ENCODE measurements around the gene KRTAP1-4.
"Not testable (repeated sequence)": the region's sequence is repeated elsewhere in the genome, so short reads cannot be mapped to it uniquely, and the experiment has no call there.

The KRTAP1-4 gene

DNA sequence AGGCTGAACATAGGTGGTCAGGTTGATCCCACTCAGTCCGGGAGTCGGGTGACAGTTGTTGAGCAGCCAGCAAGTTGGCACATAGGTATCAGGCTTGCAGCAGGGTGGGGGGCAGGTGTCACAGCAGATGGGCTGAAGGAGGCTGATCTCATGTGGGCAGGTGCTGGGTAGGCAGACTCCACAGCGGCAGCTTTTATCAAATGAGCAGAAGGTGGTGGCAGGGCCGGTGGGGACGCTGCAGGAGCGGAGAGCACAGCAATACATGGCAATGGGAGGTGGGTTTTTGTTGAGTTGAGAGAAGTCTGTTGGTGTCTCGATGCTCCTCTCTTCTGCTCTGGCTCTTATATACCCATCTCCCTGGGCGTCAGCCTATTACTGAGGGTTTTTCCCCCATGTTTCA is 21.2 kb downstream of the KRTAP1-4 start, which contains the start of gene KRTAP3-1:
Gene KRTAP3-1 (minus strand): TSS at position 318 of the 400 bp plus-strand sequence. CDS start 54 bp downstream, at position 264.
- DNase-seq (ENCODE audit: low read depth in 2 of 2, low spot score in 1 of 2) = no peak

DNA sequence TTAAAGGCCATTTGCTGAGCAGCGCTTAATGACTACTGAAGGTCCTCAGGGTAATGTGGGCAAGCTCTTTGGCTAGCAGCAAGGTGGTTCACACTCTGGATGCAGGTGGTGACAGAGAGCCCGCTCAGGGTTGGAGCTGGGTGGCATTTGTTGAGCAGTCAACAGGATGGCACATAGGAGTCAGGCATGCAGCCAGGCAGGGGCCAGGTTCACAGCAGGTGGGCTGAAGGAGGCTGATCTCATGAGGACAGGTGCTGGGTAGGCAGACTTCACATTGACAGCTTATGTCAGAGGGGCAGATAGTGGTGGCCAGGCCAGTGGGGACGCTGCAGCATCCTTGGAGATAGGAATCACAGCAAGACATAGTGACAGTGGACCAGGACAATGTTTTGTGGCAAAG is 25.6 kb downstream of the KRTAP1-4 start:
- DNase-seq (ENCODE audit: low read depth in 2 of 2, low spot score in 1 of 2) = no peak

GRCh38 chr17:41003926-41004325 is 26.1 kb downstream of the KRTAP1-4 start:
- DNase-seq (ENCODE audit: low read depth in 2 of 2, low spot score in 1 of 2) = no peak

DNA sequence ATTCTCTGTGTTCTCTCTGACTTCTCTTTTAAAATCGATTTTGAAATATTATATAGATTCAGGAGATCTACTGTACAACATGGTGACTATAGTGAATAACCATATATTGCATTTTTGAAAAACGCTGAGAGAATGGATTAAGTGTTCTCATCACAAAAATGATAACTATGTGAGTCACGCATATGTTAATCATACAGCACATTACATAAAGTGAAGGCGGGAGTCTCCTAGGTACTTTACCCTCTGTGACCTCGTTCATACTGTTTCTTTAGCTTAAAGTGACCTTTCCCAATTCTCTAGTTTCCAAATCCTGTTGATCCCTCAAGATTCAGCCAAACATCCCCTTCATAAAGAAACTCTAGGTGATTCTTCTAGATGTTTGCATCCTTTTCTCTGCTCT is 27.2 kb downstream of the KRTAP1-4 start:
- no peak for DNase-seq (ENCODE audit: low read depth in 2 of 2, low spot score in 1 of 2)

DNA sequence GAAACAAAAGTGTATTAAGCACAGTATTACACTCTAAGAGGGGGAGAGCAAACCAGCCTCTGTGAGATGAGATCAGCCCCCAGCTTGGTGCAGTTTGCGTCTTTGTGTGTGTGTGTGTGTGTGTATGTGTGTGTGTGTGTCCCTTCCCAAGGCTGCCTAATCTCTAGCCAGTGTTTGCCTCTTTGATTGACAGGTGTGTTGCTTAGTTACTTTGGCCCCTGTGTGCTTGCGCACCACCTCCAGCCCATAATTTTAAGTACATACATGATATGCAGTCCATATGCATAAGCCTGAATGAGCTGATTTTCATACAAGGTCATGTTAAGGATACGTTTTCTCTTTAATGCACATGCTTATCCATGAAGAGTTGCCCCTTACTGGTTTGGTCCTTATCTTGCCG is 28.2 kb downstream of the KRTAP1-4 start:
- DNase-seq (ENCODE audit: low read depth in 2 of 2, low spot score in 1 of 2) = no peak

DNA sequence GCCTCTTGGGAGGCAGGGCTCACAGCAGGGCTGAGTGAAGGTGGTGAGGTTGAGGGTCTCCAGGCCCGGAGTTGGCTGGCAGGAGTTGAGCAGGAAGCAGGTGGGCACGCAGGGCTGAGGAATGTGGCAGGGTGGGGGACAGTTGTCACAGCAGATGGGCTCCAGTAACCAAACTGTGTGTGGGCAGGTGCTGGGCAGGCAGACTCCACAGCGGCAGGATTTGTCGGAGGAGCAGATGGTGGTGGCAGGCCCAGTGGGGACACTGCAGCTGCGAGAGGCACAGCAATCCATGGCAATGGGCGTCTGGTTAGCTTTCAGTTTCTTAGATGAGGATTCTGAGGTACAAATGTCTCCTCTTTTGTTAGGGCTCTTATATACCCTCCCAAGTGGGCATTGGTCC is 30.4 kb downstream of the KRTAP1-4 start, which contains the start of gene KRTAP3-2:
Gene KRTAP3-2 (minus strand): TSS at position 344 of the 400 bp plus-strand sequence. CDS start 53 bp downstream, at position 291.
- DNase-seq (ENCODE audit: low read depth in 2 of 2, low spot score in 1 of 2) = not testable (repeated sequence)

- DNase-seq (ENCODE audit: low read depth in 2 of 2, low spot score in 1 of 2) = no peak
These were observed 32.6 kb downstream of the KRTAP1-4 start for GRCh38 chr17:40997361-40997760.

DNA sequence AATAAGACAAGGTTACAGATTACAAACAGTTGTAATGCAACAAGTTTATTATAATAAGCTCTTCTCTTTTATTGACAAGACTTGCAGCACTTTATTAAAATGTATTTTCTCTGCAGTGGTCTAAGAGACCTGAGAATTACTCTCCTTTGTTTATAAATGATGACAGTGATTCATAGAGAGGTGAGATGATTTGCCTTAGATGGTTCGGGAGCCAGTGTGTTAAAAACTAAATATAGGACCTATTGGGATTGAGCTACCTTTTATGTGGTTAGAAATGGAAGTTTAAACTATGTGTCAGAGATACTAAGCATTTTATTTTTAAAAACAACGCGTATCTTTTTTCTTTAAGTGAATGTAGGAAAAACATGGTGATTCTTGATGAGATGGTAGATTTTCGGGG is 33.2 kb downstream of the KRTAP1-4 start:
- no peak for DNase-seq (ENCODE audit: low read depth in 2 of 2, low spot score in 1 of 2)

- no peak for DNase-seq (ENCODE audit: low read depth in 2 of 2, low spot score in 1 of 2)
These were observed 34.9 kb downstream of the KRTAP1-4 start for GRCh38 chr17:40995116-40995515.

DNA sequence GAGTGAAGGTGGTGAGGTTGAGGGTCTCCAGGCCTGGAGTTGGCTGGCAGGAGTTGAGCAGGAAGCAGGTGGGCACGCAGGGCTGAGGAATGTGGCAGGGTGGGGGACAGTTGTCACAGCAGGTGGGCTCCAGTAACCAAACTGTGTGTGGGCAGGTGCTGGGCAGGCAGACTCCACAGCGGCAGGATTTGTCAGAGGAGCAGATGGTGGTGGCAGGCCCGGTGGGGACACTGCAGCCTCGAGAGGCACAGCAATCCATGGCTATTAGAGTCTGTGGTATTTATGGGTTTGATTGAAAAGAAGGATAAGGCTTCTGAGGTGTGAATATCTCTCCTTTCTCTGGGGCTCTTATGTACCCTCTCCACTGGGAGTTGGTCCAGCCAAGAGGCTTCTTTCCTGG is 36.2 kb downstream of the KRTAP1-4 start, which contains the start of gene KRTAP3-3:
Gene KRTAP3-3 (minus strand): TSS at position 326 of the 400 bp plus-strand sequence. CDS start 67 bp downstream, at position 259.
- no peak for DNase-seq (ENCODE audit: low read depth in 2 of 2, low spot score in 1 of 2)

DNA sequence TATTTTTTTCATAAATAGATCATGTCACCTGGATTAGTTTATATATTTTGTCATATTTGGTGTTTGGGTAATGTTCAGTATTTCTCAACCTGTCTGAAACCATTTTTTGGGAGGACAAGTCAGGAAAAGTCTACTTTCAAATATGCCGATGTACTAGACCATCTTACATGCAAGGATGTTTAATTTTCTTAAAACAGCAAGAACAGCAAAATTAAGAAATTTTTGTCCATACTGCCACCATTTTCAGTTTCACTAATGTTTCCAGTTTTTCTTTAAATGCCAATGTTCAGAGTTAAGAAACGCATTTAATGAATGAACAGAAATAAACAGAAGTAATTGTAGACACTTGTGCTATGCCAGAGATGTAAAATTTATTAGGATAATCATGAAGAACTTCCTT is 36.9 kb downstream of the KRTAP1-4 start:
- DNase-seq (ENCODE audit: low read depth in 2 of 2, low spot score in 1 of 2) = no peak

DNA sequence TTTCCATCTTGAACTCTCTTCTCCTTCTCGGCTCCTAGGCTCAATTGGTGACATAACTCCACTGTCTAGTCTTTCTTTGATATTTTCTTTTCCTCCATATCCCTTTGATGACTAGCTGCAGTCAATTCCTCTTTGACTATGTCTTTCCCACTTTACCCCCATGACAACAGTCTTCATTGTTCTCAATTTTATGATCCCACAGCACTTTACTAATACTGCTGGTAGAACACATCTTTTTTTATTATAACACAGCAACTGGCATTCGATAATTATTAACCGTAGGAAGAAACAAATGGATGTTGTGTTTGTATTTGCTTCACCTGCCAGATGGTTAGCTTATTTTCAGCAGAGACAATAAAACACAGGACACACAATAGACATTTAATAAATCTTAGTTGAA is 37.3 kb downstream of the KRTAP1-4 start:
- no peak for DNase-seq (ENCODE audit: low read depth in 2 of 2, low spot score in 1 of 2)

DNA sequence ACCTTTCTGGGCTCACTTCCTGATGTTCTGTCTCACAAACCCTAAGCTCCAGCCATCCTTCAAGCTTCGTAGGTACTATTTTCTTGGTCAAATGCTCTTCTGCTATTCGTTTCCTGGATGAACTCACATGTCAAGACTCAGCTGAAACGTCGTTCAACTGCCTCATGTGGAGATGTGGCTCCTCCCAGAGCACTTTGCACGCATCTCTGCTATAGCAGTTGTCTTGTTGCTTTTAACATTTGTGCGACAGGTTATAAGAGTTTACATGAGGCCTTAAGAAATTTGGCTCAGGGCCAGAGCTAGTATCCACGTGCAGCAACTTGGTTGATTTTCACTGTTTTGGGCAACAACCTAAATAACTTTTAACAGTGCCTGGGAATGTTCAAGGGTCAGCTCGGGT is 43.1 kb downstream of the KRTAP1-4 start:
- no peak for DNase-seq (ENCODE audit: low read depth in 2 of 2, low spot score in 1 of 2)

- DNase-seq (ENCODE audit: low read depth in 2 of 2, low spot score in 1 of 2) = no peak
These were observed 45.8 kb downstream of the KRTAP1-4 start, which contains the start of gene KRT40 for GRCh38 chr17:40984226-40984625. KRT40 (minus strand) TSS chr17:40984326; CDS start chr17:40984273, 53 bp downstream.

DNA sequence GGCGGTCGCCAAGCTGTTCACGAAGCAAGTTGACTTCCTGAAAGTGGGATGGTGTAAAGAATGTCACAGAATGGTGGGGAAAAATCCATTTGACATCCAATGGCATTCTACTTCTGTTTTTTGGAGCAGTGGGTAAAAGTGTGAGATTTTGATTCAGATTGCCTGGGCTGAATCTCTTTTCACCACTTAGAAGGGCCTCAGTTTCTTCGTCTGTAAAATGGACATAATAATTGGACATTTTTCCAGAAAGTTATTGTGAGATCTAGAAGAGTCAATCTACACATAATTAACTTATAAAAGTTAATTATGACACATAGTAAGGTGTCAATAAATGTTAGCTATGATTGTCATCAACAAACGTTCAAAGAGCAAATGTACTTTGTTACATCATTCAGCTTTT is 48.9 kb downstream of the KRTAP1-4 start:
- DNase-seq (ENCODE audit: low read depth in 2 of 2, low spot score in 1 of 2) = no peak

GRCh38 chr17:40980596-40980995 is 49.4 kb downstream of the KRTAP1-4 start:
- no peak for DNase-seq (ENCODE audit: low read depth in 2 of 2, low spot score in 1 of 2)

GRCh38 chr17:40980117-40980516 is 49.9 kb downstream of the KRTAP1-4 start:
- DNase-seq (ENCODE audit: low read depth in 2 of 2, low spot score in 1 of 2) = no peak

Data from stimulated activated CD8-positive, alpha-beta memory T cell treated with anti-CD3 and anti-CD28 coated beads, Interleukin-4, amount 100 ng/mL, for 4 hours (primary cell).